ENCODE measurements around the gene TTC39B.

Gene TTC39B

DNA sequence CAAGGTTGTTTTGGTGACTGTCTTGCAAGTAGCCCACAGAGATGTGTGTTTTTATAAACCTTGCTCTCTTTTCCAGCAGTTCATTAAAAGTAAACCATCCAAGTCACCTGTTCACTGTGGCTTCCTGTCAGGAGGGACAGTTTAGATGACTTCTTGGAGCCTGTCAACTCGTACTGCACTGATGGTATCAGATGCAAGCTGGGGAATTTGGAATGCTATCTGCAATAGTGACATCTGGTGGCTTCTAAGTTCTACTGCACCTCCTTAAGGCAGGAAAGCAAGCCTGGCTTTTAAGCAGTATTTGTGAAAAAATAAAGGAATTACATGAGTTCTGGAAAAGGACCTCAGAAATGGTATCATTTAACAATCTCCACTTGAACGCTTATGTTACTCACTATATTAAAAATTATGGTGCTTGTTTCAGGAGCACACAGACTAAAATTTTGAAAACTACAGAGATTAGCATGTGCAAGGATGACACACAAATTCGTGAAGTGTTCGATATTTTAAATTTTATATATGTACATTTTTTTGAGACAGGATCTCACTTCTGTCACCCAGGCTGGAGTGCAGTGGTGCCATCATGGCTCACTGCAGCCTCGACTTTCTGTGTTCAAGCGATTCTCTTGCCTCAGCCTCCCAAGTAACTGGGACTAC, 164.0 kb downstream of the TTC39B start:
- Mint-ChIP-seq H3K4me1 (no peaks in the 10 kb centered on the region), H3K36me3 (ENCODE audit: insufficient read depth) (no peaks in the 10 kb centered on the region), H3K9me3 (no peaks in the 10 kb centered on the region), H3K27ac (ENCODE audit: low read depth) (no peak overlapping the region), H3K4me3 (no peak overlapping the region), H3K27me3 (peaks cover 27% of the 10 kb centered on the region)
- ATAC-seq (replicated peaks; ENCODE audit: extremely low read depth, poor library complexity, severe bottlenecking) (no peak), DNase-seq (ENCODE audit: low spot score in 2 of 2) (no peak)

DNA sequence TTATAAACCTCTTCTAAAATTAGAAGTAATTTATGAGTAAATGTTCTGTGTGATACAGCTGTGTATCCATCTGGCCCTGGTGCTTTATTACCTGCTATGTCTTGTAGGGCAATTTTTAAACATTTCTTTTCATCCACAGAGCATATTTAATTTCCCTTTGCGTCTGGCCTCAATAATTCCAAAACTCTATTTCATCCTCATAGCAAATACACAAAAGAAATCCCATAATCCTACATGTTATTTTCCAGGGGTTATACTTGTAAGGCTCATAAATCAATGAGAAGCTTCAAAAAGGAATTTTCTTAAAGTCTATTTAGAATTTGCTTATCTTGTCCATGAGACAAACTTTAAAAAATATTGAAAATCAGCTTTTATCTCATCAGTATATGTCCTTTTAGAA, 167.0 kb downstream of the TTC39B start:
- Mint-ChIP-seq H3K27me3 (peaks cover 25% of the 10 kb centered on the region), H3K27ac (ENCODE audit: low read depth) (no peak overlapping the region), H3K4me1 (peaks cover 5% of the 10 kb centered on the region), H3K4me3 (no peak overlapping the region), H3K9me3 (no peaks in the 10 kb centered on the region), H3K36me3 (ENCODE audit: insufficient read depth) (no peaks in the 10 kb centered on the region)
- no peak for DNase-seq (ENCODE audit: low spot score in 2 of 2)
- no peak for ATAC-seq (replicated peaks; ENCODE audit: extremely low read depth, poor library complexity, severe bottlenecking)

DNA sequence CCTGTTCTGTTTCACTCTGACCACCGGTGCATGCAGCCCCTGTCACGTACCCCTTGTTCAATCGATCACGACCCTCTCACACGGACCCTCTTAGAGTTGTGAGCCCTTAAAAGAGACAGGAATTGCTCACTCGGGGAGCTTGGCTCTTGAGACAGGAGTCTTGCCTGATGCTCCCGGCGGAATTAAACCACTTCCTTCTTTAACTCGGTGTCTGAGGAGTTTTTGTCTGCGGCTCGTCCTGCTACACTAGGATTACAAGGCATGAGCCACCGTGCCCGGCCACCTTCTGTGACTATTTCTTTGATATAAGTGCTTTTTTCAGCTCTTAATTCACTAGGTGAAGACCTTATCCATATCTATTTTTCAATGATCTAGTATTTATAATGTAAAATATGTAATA, 167.5 kb downstream of the TTC39B start:
- H3K27ac Mint-ChIP-seq (ENCODE audit: low read depth) = no peak overlapping the region
- H3K9me3 Mint-ChIP-seq = no peaks in the 10 kb centered on the region
- H3K4me1 Mint-ChIP-seq = peaks cover 6% of the 10 kb centered on the region
- H3K27me3 Mint-ChIP-seq = peaks cover 19% of the 10 kb centered on the region
- ATAC-seq (replicated peaks; ENCODE audit: extremely low read depth, poor library complexity, severe bottlenecking) (no peak), DNase-seq (ENCODE audit: low spot score in 2 of 2) (no peak)
- no peak overlapping the region for H3K4me3 Mint-ChIP-seq
- H3K36me3 Mint-ChIP-seq (ENCODE audit: insufficient read depth) = no peaks in the 10 kb centered on the region

DNA sequence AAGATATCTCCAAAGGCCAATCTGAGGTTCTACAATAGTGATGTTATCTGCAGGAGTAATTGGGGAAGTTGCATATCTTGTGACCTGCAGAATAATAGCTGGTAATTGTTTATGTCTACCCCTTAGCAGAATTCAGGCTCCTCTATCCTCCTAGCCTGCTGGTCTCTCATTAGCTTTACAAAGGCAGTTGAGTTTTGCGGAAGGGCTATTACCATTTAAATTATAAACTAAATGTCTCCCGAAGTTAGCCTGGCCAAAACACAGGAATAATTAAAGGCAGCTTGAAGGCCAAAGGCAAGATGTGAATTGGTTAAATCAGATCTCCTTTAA, 168.7 kb downstream of the TTC39B start:
- Mint-ChIP-seq H3K9me3 (no peaks in the 10 kb centered on the region), H3K4me1 (peaks cover 6% of the 10 kb centered on the region), H3K27ac (ENCODE audit: low read depth) (no peak overlapping the region), H3K36me3 (ENCODE audit: insufficient read depth) (no peaks in the 10 kb centered on the region), H3K27me3 (peaks cover 9% of the 10 kb centered on the region), H3K4me3 (no peak overlapping the region)
- ATAC-seq (replicated peaks; ENCODE audit: extremely low read depth, poor library complexity, severe bottlenecking) (no peak), DNase-seq (ENCODE audit: low spot score in 2 of 2) (no peak)

DNA sequence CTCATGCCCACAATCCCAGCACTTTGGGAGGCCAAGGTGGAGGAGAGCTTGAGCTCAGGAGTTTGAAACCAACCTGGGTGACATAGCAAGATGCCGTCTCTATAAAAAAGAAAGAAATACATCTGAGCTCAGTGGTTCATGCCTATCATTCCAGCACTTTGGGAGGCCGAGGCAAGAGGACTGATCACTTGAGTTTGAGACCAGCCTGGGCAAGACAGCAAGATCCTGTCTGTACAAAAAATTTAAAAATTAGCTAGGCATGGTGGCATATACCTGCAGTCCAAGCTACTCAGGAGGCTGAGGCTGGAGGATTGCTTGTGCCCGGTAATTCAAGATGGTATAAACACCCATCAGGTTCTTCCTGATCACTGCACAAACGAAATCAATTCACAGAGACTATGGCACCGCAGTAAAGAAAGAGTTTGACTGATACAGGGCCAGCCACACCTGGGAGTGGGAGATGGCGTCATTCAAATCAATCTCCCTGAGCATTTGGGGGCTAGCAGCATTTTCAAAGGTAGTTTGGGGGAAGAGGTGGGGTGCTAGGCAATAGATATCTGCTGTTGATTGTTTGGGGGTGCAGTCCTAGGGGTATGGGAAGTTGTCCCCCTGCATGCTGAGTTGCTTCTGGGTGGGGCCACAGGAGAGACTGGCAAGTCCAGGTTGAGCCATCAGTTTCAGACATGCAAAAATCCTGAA, 169.2 kb downstream of the TTC39B start:
- DNase-seq (ENCODE audit: low spot score in 2 of 2) (no peak), ATAC-seq (replicated peaks; ENCODE audit: extremely low read depth, poor library complexity, severe bottlenecking) (no peak)
- no peak overlapping the region for H3K4me3 Mint-ChIP-seq
- H3K9me3 Mint-ChIP-seq = no peaks in the 10 kb centered on the region
- H3K27ac Mint-ChIP-seq (ENCODE audit: low read depth) = no peak overlapping the region
- peaks cover 9% of the 10 kb centered on the region for H3K27me3 Mint-ChIP-seq
- peaks cover 6% of the 10 kb centered on the region for H3K4me1 Mint-ChIP-seq
- H3K36me3 Mint-ChIP-seq (ENCODE audit: insufficient read depth) = no peaks in the 10 kb centered on the region

DNA sequence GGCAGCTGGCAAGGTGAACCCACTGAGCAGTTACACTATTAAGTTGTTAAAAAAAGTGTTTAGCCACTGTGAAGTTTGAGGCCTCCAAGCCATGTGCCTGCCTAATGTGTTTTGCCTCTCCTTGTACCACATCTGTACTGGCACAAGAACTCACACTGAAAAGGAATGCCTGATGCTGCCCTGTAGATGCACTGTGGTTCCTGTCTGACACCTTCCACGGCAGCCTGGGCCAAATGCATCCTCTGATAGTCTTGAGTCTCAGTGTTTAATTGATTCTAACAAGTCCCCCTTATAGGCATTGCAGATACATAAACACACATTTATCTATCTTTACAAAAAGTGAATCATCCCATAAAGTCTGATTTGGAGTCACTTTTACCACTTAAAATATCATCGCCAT, 169.9 kb downstream of the TTC39B start:
- H3K27ac Mint-ChIP-seq (ENCODE audit: low read depth) = no peak overlapping the region
- peaks cover 6% of the 10 kb centered on the region for H3K4me1 Mint-ChIP-seq

DNA sequence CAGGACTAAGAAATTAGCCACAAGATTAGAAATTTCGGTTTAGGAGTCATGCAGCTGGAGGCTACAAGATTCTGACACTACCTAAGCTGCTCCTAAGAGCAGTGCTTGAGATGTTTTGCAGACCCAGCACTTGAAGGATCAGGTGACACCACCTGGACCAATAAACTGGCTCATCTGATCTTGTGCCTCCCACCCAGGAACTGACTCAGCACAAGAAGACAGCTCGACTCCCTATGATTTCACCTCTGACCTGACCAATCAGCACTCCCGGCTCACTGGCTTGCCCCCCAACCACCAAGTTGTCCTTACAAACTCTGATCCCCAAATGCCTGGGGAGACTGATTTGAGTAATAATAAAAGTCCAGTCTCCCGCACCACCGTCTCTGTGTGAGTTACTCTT, 170.4 kb downstream of the TTC39B start:
- no peaks in the 10 kb centered on the region for H3K9me3 Mint-ChIP-seq
- ATAC-seq (replicated peaks; ENCODE audit: extremely low read depth, poor library complexity, severe bottlenecking) (no peak), DNase-seq (ENCODE audit: low spot score in 2 of 2) (no peak)
- no peak overlapping the region for H3K27ac Mint-ChIP-seq (ENCODE audit: low read depth)
- H3K4me1 Mint-ChIP-seq = peaks cover 6% of the 10 kb centered on the region
- H3K27me3 Mint-ChIP-seq = peaks cover 9% of the 10 kb centered on the region
- H3K4me3 Mint-ChIP-seq = no peak overlapping the region
- no peaks in the 10 kb centered on the region for H3K36me3 Mint-ChIP-seq (ENCODE audit: insufficient read depth)

More for the DNA sequence above, 169.9 kb downstream of the TTC39B start:
- ATAC-seq (replicated peaks; ENCODE audit: extremely low read depth, poor library complexity, severe bottlenecking) = peak; percentile 44
- no peak for DNase-seq (ENCODE audit: low spot score in 2 of 2)
- H3K9me3 Mint-ChIP-seq = no peaks in the 10 kb centered on the region
- peaks cover 9% of the 10 kb centered on the region for H3K27me3 Mint-ChIP-seq
- H3K4me3 Mint-ChIP-seq = no peak overlapping the region
- no peaks in the 10 kb centered on the region for H3K36me3 Mint-ChIP-seq (ENCODE audit: insufficient read depth)

DNA sequence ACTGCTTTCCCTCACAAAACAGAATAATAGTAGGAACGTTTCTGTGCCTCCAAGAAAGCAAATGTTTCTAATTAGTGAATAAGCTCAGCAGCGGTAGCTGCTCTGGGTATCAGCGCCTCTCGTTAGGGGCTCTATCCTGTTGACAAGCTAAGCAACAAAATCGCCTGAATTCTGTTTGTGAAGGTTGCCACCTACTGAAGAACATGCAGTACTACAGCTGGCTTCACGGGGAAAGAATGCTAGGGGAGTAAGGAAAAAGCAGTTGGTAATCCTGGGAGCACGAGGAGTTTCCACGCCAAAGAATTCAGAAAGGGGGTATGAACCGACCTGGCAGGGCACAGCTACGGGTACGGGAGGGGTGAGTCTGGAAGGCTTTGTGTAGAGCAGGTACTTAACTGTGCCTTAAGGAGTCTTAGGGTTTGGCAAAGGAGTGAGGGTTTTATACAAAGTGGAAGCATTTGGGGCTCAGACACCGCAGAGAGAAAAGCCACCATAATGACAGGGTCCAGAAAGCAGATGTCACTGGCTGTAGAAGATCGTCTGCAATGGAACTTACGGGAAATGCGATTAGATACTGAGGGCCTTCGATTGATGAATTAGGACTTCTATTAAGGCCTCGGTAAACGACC, 171.7 kb downstream of the TTC39B start:
- no peak overlapping the region for H3K27ac Mint-ChIP-seq (ENCODE audit: low read depth)
- peaks cover 6% of the 10 kb centered on the region for H3K4me1 Mint-ChIP-seq
- H3K36me3 Mint-ChIP-seq (ENCODE audit: insufficient read depth) = no peaks in the 10 kb centered on the region
- peaks cover 2% of the 10 kb centered on the region for H3K27me3 Mint-ChIP-seq
- no peak overlapping the region for H3K4me3 Mint-ChIP-seq
- ATAC-seq (replicated peaks; ENCODE audit: extremely low read depth, poor library complexity, severe bottlenecking) (peak; percentile 53), DNase-seq (ENCODE audit: low spot score in 2 of 2) (no peak)
- no peaks in the 10 kb centered on the region for H3K9me3 Mint-ChIP-seq

DNA sequence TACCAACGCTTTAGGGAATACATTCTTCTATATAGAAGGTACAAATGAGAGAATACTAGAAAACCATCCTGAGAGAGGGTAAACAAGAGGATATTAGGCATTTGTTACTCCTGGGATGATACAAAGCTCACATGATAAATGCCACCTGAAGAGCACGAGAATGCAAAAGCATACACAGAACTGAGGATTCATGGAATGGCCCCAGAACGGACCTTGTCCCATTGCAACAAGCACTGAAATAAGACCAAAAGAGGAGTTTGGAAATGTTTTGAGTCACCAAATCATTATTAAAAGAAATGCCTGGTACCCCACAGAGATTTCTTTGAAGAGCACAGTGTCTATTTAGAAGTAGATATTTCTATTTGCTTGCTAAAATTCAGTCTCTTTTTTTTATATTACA, 173.5 kb downstream of the TTC39B start:
- Mint-ChIP-seq H3K9me3 (no peaks in the 10 kb centered on the region), H3K27me3 (no peaks in the 10 kb centered on the region), H3K27ac (ENCODE audit: low read depth) (no peak overlapping the region)

DNA sequence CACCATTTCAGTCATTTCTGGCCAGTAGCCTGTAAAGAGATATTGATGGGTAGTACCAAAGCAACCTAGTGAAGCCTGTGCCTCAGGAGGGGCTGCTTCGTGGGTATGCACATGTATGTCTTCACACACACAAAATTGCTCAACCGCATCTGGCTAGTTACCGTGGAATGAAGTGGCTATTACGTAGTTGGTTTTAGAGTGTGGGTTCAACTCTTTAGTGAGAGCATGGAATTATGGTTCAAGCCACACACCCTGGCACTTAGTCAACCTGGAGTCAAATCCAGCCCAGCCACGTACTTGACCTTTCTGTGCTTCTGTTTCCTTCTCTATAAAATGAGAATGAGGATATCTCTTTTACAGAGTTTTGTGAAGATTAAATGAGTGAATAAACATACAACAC, 174.9 kb downstream of the TTC39B start:
- Mint-ChIP-seq H3K4me1 (peaks cover 6% of the 10 kb centered on the region), H3K36me3 (ENCODE audit: insufficient read depth) (no peaks in the 10 kb centered on the region), H3K27ac (ENCODE audit: low read depth) (no peak overlapping the region), H3K27me3 (peaks cover 11% of the 10 kb centered on the region), H3K4me3 (no peak overlapping the region), H3K9me3 (no peaks in the 10 kb centered on the region)
- DNase-seq (ENCODE audit: low spot score in 2 of 2) (no peak), ATAC-seq (replicated peaks; ENCODE audit: extremely low read depth, poor library complexity, severe bottlenecking) (no peak)

More for the DNA sequence above, 173.5 kb downstream of the TTC39B start:
- no peak for ATAC-seq (replicated peaks; ENCODE audit: extremely low read depth, poor library complexity, severe bottlenecking)
- no peaks in the 10 kb centered on the region for H3K36me3 Mint-ChIP-seq (ENCODE audit: insufficient read depth)
- no peak for DNase-seq (ENCODE audit: low spot score in 2 of 2)
- no peak overlapping the region for H3K4me3 Mint-ChIP-seq
- H3K4me1 Mint-ChIP-seq = peaks cover 6% of the 10 kb centered on the region

DNA sequence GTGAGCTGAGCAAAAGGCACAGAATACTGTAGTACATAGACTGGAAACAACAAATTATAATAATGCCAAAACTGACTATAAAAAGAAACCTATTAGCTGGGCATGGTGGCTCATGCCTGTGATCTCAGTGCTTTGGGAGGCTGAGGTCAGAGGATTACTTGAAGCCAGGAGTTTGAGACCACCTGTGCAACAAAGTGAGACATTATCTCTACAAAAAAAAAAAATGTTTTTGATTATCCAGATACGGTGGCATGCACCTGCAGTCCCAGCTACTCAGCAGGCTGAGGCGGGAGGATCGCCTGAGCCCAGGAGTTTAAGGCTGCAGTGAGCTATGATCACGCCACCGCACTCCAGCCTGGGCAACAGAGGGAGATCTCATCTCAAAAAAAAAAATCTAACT, 175.9 kb downstream of the TTC39B start:
- peaks cover 6% of the 10 kb centered on the region for H3K4me1 Mint-ChIP-seq
- ATAC-seq (replicated peaks; ENCODE audit: extremely low read depth, poor library complexity, severe bottlenecking) (no peak), DNase-seq (ENCODE audit: low spot score in 2 of 2) (no peak)
- no peak overlapping the region for H3K27ac Mint-ChIP-seq (ENCODE audit: low read depth)
- peaks cover 21% of the 10 kb centered on the region for H3K27me3 Mint-ChIP-seq
- H3K36me3 Mint-ChIP-seq (ENCODE audit: insufficient read depth) = no peaks in the 10 kb centered on the region
- no peaks in the 10 kb centered on the region for H3K9me3 Mint-ChIP-seq
- no peak overlapping the region for H3K4me3 Mint-ChIP-seq

DNA sequence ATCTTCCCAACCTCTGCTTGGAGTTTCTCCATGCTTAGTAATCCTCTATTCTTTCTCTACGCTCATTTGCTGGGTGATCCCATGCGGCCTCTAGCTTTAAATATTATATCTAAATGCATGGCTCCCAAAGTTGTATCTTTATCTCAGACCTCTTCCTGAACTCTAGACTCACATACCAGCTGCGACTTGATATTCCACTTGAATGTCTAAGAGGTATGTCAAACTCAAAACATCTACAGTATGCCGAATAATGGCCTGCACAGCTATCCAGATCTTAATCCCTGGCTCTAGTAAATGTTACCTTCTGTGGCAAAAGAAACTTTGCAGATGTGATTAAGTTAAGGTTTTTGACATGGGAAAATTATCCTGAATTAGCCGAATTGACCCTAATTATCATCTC, 179.2 kb downstream of the TTC39B start:
- Mint-ChIP-seq H3K36me3 (ENCODE audit: insufficient read depth) (no peaks in the 10 kb centered on the region), H3K9me3 (no peaks in the 10 kb centered on the region), H3K27me3 (peaks cover 29% of the 10 kb centered on the region), H3K4me1 (no peaks in the 10 kb centered on the region), H3K4me3 (no peak overlapping the region), H3K27ac (ENCODE audit: low read depth) (no peak overlapping the region)
- DNase-seq (ENCODE audit: low spot score in 2 of 2) = no peak
- no peak for ATAC-seq (replicated peaks; ENCODE audit: extremely low read depth, poor library complexity, severe bottlenecking)

DNA sequence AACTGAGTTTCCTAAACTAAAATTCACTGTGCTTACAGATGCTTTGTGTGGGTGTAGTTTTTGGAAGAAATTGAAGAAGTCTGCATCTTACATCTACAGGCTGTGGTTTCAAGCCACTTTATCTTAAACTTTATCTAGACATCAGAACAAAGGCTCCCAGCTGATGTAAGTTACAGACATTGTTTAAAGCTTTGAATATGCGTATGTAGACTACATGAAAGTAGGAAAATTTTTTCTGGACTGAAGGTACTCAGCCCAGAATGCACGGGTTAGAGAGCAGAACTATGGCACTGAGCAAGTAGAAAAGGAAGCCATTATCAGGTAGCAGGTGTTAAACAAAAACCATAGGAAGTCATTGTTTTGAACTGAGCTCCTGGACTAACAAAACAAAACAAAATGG, 185.4 kb downstream of the TTC39B start:
- H3K27me3 Mint-ChIP-seq = peaks cover 26% of the 10 kb centered on the region
- H3K9me3 Mint-ChIP-seq = no peaks in the 10 kb centered on the region
- H3K27ac Mint-ChIP-seq (ENCODE audit: low read depth) = no peak overlapping the region
- no peak for DNase-seq (ENCODE audit: low spot score in 2 of 2)
- H3K4me3 Mint-ChIP-seq = no peak overlapping the region
- ATAC-seq (replicated peaks; ENCODE audit: extremely low read depth, poor library complexity, severe bottlenecking) = no peak
- no peaks in the 10 kb centered on the region for H3K4me1 Mint-ChIP-seq
- no peaks in the 10 kb centered on the region for H3K36me3 Mint-ChIP-seq (ENCODE audit: insufficient read depth)
